OCI-LY3 (cell line): Measurements from ENCODE around the gene CAMK2D.

Source experiments
- H2AFZ ChIP-seq: fragments of 200-600, 300-600 bp; shearing (Covaris generic); 2 replicates; pipeline ENCODE4 v1.6.0; 2014; ENCODE audit warnings: antibody characterized with exemption, low read depth, low read length
- H3K27ac ChIP-seq: fragments of 200-600, 300-600 bp; sonication (generic); 2 replicates; pipeline ENCODE4 v1.5.1; 2014; ENCODE audit warnings: mild to moderate bottlenecking, low read length, moderate library complexity, mixed read lengths
- H3K27me3 ChIP-seq: fragments of 200-600, 300-600 bp; sonication (generic); 2 replicates; pipeline ENCODE4 v1.6.1; 2014; ENCODE audit warnings: low read depth, low read length, mixed read lengths
- H3K36me3 ChIP-seq: fragments of 200-600, 300-600 bp; sonication (generic); replicated peaks from 2 replicates; pipeline ENCODE3; 2014; ENCODE audit warnings: low read depth, low read length, mixed read lengths
- H3K4me1 ChIP-seq: fragments of 300-600, 200-600 bp; sonication (generic); 2 replicates; pipeline ENCODE4 v1.6.1; 2014; ENCODE audit warnings: low read length, mixed read lengths
- H3K4me2 ChIP-seq: fragments of 200-600, 300-600 bp; sonication (generic); 2 replicates; pipeline ENCODE4 v1.6.1; 2014; ENCODE audit warnings: low read length, mixed read lengths
- H3K4me3 ChIP-seq: fragments of 300-600, 200-600 bp; sonication (generic); 2 replicates; pipeline ENCODE4 v1.5.1; 2014; ENCODE audit warnings: antibody characterized with exemption, mild to moderate bottlenecking, low read length, moderate library complexity
- H3K79me2 ChIP-seq: fragments of 300-600, 200-600 bp; shearing (Covaris generic); 2 replicates; pipeline ENCODE4 v1.6.1; 2014; ENCODE audit warnings: mild to moderate bottlenecking, low read length, mixed read lengths
- H3K9ac ChIP-seq: fragments of 300-600, 200-600 bp; shearing (Covaris generic); 2 replicates; pipeline ENCODE4 v1.6.0; 2014; ENCODE audit warnings: mild to moderate bottlenecking, low read length, moderate library complexity
- H3K9me3 ChIP-seq: fragments of 200-600, 300-600 bp; shearing (Covaris generic); 2 replicates; pipeline ENCODE4 v1.6.1; 2014; ENCODE audit warnings: low read length, mixed read lengths; ENCODE audit not compliant: insufficient read depth
- H4K20me1 ChIP-seq: fragments of 200-600, 300-600 bp; sonication (generic); 2 replicates; pipeline ENCODE4 v1.6.1; 2016; ENCODE audit warnings: low read length, mixed read lengths; ENCODE audit not compliant: insufficient read depth
- EZH2phosphoT487 ChIP-seq: fragments of 200-600 bp; shearing (Covaris generic); IDR thresholded peaks from 2 replicates; pipeline ENCODE4 v1.6.1; 2018; ENCODE audit warnings: antibody characterized with exemption, mixed run types, low read depth
- TF ChIP-seq, protein P1 (sequence below): fragments of 200-600, 300-600 bp; sonication (generic); IDR thresholded peaks from 2 replicates; pipeline ENCODE4 v1.5.1; 2014; ENCODE audit warnings: antibody characterized with exemption, low read length, low read depth

Gene CAMK2D

DNA sequence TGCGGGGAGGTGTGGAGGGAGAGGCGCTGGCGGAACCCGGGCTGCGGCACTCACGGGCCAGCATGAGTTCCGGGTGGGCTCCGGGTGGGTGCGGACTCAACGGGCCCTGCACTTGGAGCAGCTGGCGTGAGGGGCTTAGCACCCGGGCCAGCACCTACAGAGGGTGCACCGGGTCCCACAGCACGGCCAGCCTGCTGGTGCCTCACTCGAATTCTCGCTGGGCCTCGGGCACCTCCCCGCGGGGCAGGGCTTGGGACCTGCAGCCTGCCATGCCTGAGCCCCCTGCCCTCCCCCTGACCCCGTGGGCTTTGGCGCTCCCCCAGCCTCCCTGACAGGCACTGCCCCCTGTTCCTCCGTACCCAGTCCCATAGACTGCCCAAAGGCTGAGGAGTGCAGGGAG is 10.8 kb upstream of the CAMK2D start:
- Histone ChIP-seq H3K9ac (no peak overlapping the region), H3K4me1 (peaks cover 9% of the 10 kb centered on the region), H2AFZ (no peak overlapping the region), H3K79me2 (no peaks in the 10 kb centered on the region), H3K27ac (no peak overlapping the region), H3K27me3 (peaks cover 38% of the 10 kb centered on the region), H3K9me3 (no peaks in the 10 kb centered on the region), H4K20me1 (no peaks in the 10 kb centered on the region), H3K4me2 (no peak overlapping the region), H3K4me3 (no peak overlapping the region), H3K36me3 (no peaks in the 10 kb centered on the region)
- no peak for TF ChIP-seq EZH2phosphoT487
- TF ChIP-seq, protein P1, sequence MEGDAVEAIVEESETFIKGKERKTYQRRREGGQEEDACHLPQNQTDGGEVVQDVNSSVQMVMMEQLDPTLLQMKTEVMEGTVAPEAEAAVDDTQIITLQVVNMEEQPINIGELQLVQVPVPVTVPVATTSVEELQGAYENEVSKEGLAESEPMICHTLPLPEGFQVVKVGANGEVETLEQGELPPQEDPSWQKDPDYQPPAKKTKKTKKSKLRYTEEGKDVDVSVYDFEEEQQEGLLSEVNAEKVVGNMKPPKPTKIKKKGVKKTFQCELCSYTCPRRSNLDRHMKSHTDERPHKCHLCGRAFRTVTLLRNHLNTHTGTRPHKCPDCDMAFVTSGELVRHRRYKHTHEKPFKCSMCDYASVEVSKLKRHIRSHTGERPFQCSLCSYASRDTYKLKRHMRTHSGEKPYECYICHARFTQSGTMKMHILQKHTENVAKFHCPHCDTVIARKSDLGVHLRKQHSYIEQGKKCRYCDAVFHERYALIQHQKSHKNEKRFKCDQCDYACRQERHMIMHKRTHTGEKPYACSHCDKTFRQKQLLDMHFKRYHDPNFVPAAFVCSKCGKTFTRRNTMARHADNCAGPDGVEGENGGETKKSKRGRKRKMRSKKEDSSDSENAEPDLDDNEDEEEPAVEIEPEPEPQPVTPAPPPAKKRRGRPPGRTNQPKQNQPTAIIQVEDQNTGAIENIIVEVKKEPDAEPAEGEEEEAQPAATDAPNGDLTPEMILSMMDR: no peak

DNA sequence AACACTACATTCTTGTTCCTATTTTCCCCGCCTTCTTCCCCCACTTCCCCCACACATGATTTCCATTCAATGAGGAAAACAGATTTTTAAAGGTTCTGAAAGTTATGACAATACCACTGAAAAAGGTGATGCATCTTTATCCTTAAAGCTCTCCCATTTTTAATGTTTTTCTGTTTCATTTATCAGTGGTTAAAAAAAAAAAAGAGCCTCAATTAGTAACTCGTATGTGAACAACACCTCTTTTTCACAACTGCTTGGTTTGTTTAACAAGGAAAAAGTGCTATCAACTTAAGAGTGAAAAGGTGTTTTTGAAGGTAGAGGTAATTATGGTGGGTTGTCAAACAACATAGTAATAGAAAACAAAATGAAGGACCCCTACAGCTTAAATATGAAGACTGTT is 8.2 kb upstream of the CAMK2D start:
- Histone ChIP-seq H3K79me2 (no peaks in the 10 kb centered on the region), H3K9ac (no peak overlapping the region), H3K27ac (no peak overlapping the region), H3K4me1 (no peaks in the 10 kb centered on the region), H3K27me3 (peaks cover 18% of the 10 kb centered on the region), H3K4me2 (no peak overlapping the region), H4K20me1 (no peaks in the 10 kb centered on the region), H3K36me3 (no peaks in the 10 kb centered on the region), H2AFZ (no peak overlapping the region), H3K4me3 (no peak overlapping the region), H3K9me3 (no peaks in the 10 kb centered on the region)
- no peak for TF ChIP-seq EZH2phosphoT487

DNA sequence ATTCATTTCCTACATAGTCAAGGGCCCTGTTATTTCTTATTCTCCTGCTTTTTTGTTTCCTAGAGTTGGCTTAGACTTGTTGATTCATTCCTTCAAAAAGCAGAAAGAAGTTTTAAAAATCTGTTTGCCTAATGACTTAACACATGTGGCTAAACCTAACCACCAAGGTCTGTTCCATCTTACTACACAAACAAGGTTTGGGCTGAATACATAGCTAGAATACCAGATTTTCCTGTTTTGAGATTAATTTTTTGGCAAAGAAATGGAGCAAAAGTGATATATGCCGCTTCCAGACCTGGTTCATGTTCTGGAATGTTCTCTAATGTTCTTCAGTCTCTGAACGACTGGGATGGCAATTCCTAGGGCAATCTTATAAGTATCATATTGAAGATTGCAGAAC is 7.4 kb upstream of the CAMK2D start:
- Histone ChIP-seq H3K4me2 (no peak overlapping the region), H3K79me2 (no peaks in the 10 kb centered on the region), H3K4me1 (no peaks in the 10 kb centered on the region), H3K36me3 (no peaks in the 10 kb centered on the region), H3K4me3 (no peak overlapping the region), H3K27me3 (peaks cover 10% of the 10 kb centered on the region), H3K9me3 (no peaks in the 10 kb centered on the region), H2AFZ (no peak overlapping the region), H3K27ac (no peak overlapping the region), H3K9ac (no peak overlapping the region), H4K20me1 (no peaks in the 10 kb centered on the region)
- TF ChIP-seq EZH2phosphoT487: no peak
- TF ChIP-seq, protein P1: no peak

- no peak for TF ChIP-seq EZH2phosphoT487
- TF ChIP-seq, protein P1: no peak
- no peaks in the 10 kb centered on the region for H3K79me2 ChIP-seq
- peaks cover 3% of the 10 kb centered on the region; the same call in 1 of the 2 replicates for H3K27me3 ChIP-seq
Measured at GRCh38 chr4:113766882-113767281, 5.3 kb upstream of the CAMK2D start.

More at GRCh38 chr4:113766882-113767281, 5.3 kb upstream of the CAMK2D start:
- Histone ChIP-seq H3K4me1 (peaks cover 4% of the 10 kb centered on the region), H3K9ac (no peak overlapping the region), H3K9me3 (no peaks in the 10 kb centered on the region), H3K4me3 (no peak overlapping the region), H3K4me2 (no peak overlapping the region), H4K20me1 (no peaks in the 10 kb centered on the region), H3K27ac (no peak overlapping the region), H2AFZ (no peak overlapping the region), H3K36me3 (no peaks in the 10 kb centered on the region)
